ENCODE data around the gene TIMM50.
"Not testable (repeated sequence)": the region's sequence is repeated elsewhere in the genome, so short reads cannot be mapped to it uniquely, and the experiment has no call there.

DNA sequence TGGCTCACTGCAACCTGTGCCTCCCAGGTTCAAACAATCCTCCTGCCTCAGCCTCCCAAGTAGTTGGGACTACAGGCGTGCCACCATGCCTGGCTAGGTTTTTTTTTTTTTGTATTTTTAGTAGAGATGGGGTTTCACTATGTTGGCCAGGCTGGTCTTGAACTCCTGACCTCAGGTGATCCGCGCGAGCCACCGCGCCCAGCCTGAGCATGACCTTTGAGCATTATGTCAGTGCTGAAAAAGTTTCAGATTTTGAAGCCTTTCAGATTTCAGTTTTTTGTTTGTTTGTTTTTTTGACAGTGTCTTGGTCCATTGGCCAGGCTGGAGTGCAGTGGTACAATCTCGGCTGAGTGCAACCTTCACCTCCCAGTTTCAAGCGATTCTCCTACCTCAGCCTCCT, 29.4 kb upstream of the TIMM50 start:
- TF ChIP-seq POLR2A (IDR thresholded peaks at IDR 0.05), result not testable (repeated sequence)
- TF ChIP-seq, protein P1, sequence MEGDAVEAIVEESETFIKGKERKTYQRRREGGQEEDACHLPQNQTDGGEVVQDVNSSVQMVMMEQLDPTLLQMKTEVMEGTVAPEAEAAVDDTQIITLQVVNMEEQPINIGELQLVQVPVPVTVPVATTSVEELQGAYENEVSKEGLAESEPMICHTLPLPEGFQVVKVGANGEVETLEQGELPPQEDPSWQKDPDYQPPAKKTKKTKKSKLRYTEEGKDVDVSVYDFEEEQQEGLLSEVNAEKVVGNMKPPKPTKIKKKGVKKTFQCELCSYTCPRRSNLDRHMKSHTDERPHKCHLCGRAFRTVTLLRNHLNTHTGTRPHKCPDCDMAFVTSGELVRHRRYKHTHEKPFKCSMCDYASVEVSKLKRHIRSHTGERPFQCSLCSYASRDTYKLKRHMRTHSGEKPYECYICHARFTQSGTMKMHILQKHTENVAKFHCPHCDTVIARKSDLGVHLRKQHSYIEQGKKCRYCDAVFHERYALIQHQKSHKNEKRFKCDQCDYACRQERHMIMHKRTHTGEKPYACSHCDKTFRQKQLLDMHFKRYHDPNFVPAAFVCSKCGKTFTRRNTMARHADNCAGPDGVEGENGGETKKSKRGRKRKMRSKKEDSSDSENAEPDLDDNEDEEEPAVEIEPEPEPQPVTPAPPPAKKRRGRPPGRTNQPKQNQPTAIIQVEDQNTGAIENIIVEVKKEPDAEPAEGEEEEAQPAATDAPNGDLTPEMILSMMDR (IDR thresholded peaks at IDR 0.05), result not testable (repeated sequence)

All from testis (tissue), 2 donors.